Activated CD8-positive, alpha-beta memory T cell treated with anti-CD3 and anti-CD28 coated beads, Interleukin-2, amount 50 U/mL, for 48 hours (primary cell): ENCODE measurements around the gene IAPP.
"Not testable (repeated sequence)": the region's sequence is repeated elsewhere in the genome, so short reads cannot be mapped to it uniquely, and the experiment has no call there.

ENCODE experiments used
- DNase-seq: peaks from one replicate; pipeline ENCODE4 v3.0.0-alpha.2; 2020

The IAPP gene

GRCh38 chr12:21372602-21373001, at the start of gene IAPP:
IAPP (plus strand) TSS chr12:21372902; CDS start chr12:21373352, 450 bp downstream.
- no peak for DNase-seq

GRCh38 chr12:21323736-21324135, 49.0 kb upstream of the IAPP start:
- DNase-seq: no peak

GRCh38 chr12:21324551-21324950, 48.2 kb upstream of the IAPP start:
- DNase-seq: no peak

- DNase-seq: no peak
These were observed 44.1 kb upstream of the IAPP start for GRCh38 chr12:21328578-21328977.

GRCh38 chr12:21330682-21331253, 41.9 kb upstream of the IAPP start:
- DNase-seq: no peak

GRCh38 chr12:21334771-21335325, 37.9 kb upstream of the IAPP start, which contains the start of gene SLCO1A2:
SLCO1A2 (minus strand) TSS chr12:21334917; CDS start chr12:21334647, 270 bp downstream.
- DNase-seq: no peak

- no peak for DNase-seq
These were observed 36.0 kb upstream of the IAPP start for GRCh38 chr12:21336656-21337055.

GRCh38 chr12:21337453-21337852, 35.2 kb upstream of the IAPP start:
- no peak for DNase-seq

GRCh38 chr12:21337959-21338744, 34.5 kb upstream of the IAPP start:
- no peak for DNase-seq

GRCh38 chr12:21339921-21340320, 32.8 kb upstream of the IAPP start:
- DNase-seq: no peak

GRCh38 chr12:21340403-21340802, 32.3 kb upstream of the IAPP start:
- DNase-seq: no peak

- DNase-seq: no peak
These were observed 30.9 kb upstream of the IAPP start for GRCh38 chr12:21341769-21342168.

GRCh38 chr12:21343636-21344035, 29.1 kb upstream of the IAPP start:
- DNase-seq: no peak

GRCh38 chr12:21346542-21347205, 26.0 kb upstream of the IAPP start:
- DNase-seq: no peak

- DNase-seq: no peak
These were observed 21.7 kb upstream of the IAPP start for GRCh38 chr12:21350975-21351374.

- no peak for DNase-seq
These were observed 19.2 kb upstream of the IAPP start for GRCh38 chr12:21353487-21353886.

- no peak for DNase-seq
These were observed 18.8 kb upstream of the IAPP start for GRCh38 chr12:21353948-21354347.

- no peak for DNase-seq
These were observed 18.1 kb upstream of the IAPP start for GRCh38 chr12:21354641-21355040.

- DNase-seq: not testable (repeated sequence)
These were observed 12.1 kb upstream of the IAPP start for GRCh38 chr12:21360632-21361031.

GRCh38 chr12:21369141-21369980, 3.3 kb upstream of the IAPP start:
- no peak for DNase-seq

GRCh38 chr12:21370845-21371449, 1.8 kb upstream of the IAPP start:
- DNase-seq: no peak

- DNase-seq: no peak
These were observed 6.5 kb downstream of the IAPP start for GRCh38 chr12:21379218-21379617.
